GM19240 (cell line): ENCODE results near the gene PLAU.
"Not testable (repeated sequence)": the region's sequence is repeated elsewhere in the genome, so short reads cannot be mapped to it uniquely, and the experiment has no call there.

Source experiments
- DNase-seq: peaks from one replicate; pipeline ENCODE4 v3.0.0; 2011; ENCODE audit warnings: low spot score; ENCODE audit not compliant: insufficient read length

The PLAU gene

DNA sequence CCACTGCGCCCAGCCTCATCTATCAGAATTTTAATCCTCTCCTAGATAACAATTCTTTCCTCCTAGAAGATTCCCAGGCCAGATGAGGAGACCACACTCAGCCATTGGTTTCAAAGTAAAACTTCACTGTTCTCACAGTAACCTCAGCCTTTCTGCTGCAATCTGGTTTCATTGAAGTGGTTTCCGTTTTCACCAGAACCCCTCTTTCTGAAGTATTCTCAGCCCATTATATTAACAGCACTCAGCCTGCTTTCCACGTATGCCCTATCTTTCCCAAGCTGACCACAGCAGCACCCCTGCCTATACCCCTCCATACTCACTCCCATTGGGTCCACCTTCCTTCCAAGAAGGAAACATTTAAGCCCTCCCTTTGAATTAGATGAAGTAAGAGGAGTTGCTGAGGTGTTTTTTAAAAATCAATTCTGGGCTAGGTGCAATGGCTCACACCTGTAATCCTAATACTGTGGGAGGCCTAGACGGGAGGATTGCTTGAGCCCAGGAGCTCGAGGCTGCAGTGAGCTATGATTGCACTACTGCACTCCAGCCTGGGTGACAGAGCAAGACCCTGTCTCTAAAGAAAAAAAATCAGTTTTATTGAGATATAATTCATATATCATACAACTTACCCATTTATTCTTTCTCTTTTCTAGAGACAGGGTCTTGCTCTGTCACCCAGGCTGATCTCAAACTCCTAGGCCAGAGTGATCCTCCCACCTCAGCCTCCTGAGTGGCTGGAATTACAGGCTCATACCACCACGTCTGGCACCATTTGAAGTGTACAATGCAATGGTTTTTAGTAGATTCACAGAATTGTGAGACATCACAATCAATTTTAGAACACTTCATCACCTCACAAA lies 11.3 kb downstream of the PLAU start:
- DNase-seq, result no peak

DNA sequence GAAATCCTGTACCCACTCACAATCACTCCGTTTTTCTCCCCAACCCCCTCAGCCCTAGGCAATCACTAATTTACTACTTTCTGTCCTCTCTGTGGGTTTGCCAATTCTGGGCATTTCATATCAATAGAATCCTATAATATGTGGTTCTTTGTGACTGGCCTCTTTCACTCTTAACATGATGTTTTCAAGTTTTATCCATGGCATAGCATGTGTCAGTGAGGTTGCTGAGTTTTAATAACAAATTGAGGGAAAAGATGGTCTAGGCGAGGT lies 11.9 kb downstream of the PLAU start:
- no peak for DNase-seq

- DNase-seq, result no peak
These were observed 13.1 kb downstream of the PLAU start for GRCh38 chr10:73923935-73924598.

DNA sequence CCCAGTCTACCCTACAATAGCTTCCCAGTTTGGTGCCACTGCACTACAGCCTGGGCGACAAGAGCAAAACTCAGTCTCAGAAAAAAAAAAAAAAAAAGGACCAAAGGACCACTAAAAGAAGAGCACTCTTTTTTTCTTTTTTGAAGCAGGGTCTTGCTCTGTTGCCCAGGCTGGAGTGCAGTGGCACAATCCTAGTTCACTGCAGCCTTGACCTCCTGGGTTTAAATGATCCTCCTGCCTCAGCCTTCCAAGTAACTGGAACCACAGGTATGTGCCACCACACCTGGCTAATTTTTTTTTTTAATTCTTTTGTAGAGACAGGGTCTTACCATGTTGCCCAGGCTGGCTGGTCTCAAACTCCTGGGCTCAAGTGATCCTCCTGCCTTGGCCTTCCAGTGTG lies 14.0 kb downstream of the PLAU start:
- no peak for DNase-seq

- DNase-seq, result no peak
These were observed 14.6 kb downstream of the PLAU start for GRCh38 chr10:73925539-73925938.

DNA sequence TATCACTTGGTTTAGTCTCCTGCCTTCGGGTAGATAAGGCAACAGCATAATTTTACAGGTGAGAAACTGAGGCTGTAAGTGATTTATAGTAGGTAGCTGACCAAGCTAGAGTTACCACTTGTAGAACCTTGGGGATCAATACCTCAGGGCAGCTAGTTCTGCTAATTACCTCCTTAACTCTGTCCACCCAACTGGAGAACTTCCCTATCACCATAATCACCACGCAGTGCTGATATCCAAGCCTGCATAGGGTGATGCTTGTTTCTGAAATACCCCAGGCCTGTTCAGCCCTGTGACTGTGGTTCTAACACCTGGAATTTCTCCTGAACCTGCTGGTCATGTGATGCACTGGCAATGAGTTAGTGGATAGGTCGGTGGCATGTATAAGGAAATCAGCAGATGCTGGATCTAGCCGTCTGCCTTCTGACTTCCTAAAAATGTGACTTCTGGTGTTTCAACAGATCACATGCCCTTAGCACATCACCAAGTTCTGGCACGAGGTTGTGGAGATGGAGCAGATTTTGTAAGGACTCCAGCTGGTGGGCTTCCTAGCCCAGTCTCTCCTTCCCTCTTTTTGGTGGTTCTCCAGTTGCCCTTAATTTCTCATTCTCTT lies 15.3 kb downstream of the PLAU start:
- DNase-seq, result no peak

DNA sequence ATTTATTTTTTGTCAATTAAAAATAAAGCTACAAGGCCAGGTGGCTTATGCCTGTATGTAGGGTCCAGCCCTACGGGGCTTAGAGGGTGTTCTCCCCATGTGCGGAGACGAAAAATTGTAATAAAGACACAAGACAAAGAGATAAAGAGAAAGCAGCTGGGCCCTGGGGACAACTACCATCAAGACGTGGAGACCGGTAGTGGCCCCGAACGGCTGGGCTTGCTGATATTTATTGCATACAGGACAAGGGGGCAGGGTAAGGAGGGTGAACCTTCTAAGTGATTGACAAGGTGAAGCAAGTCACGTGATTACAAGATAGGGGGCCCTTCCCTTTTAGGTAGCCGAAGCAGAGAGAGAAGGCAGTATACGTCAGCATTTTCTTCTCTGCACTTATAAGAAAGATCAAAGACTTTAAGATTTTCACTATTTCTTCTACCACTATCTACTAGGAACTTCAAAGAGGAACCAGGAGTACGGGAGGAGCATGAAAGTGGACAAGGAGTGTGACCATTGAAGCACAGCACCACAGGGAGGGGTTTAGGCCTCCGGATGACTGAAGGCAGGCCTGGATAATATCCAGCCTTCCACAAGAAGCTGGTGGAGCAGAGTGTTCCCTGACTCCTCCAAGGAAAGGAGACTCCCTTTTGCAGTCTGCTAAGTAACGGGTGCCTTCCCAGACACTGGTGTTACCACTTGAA lies 19.8 kb downstream of the PLAU start:
- not testable (repeated sequence) for DNase-seq

GRCh38 chr10:73931767-73932619 lies 21.1 kb downstream of the PLAU start:
- peak; percentile 62 for DNase-seq

GRCh38 chr10:73932620-73933112 lies 21.7 kb downstream of the PLAU start:
- DNase-seq, result no peak

DNA sequence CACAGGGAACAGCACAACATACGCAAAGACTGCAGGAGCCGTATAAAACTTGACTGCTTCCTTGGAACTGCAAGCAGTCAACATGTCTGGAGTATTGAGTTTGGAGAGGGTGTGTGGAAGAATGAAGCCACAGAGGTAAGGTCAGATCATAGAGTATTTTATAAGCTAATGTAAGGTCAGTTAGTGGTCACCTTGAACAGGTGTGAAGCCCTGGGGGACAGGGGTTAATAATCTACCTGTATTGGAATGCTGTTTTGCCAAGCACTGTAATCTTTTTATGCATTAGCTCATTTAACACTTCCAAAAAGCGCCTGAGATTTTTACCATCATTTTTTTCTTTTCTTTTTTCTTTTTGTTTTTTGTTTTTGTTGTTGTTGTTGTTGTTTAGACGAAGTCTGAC lies 23.1 kb downstream of the PLAU start:
- DNase-seq, result no peak

GRCh38 chr10:73935895-73936294 lies 25.0 kb downstream of the PLAU start:
- no peak for DNase-seq

DNA sequence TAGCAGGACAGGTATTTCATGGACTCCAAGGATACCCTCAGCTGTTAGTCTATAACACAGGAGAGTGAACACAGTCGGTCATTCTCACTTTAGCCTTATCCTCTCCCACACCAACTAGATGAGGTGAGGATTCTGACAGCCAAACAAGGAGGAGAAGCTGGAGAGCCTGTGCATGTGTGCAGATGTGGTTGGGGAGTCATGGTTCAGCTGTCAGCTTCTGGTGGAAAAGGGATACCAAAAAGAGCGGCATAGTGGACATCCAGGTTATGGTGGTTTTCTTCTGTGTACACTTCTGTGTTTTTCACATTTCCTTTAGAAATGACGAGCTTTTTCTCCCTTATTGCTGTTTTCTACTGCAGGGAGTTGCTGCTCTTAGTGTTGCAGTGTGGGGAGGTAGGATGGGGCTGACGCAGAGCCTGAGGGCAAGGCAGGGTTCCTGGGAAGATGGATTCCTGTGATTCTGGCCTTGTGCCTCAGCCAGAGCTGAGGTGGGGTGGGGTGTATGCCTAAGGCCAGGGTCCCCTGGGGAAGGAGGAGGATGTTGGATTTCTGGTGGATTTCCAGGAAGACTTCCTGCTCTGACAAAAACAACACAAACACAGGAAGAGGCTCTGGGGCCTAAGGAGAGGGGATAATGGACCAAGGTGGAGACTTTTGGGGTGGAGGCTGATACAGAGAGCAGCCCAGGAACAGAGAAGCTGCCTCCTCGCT lies 26.6 kb downstream of the PLAU start:
- no peak for DNase-seq

DNA sequence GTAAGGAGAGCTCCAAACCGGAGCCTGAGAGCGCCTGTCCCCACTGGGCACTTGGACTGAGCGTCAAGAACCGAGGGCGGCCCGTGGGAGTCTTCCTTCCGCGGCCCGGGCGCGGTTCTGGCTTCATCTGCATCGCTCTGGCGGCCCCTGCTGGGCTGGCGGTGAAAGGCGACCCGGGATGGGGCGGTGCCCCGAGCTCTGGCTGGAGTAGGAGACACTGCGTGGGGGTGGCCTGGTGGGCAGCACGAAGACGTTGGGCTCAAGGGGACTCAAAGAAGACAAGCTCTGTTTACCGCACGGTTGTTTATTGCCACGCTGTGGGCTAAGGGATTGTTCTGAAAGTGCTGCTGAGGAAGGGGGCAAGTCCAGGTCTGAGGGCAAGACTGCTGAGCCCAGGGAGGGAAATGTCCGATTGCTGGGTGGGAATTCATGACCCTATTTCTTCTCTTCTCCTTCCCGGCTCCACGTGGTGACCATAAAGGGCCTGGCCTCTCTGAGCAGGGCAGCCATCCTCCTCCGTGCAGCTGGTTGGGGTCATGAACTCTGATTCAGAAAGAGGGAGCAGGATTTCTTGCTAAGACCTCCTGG lies 29.8 kb downstream of the PLAU start:
- peak; percentile 75 for DNase-seq

DNA sequence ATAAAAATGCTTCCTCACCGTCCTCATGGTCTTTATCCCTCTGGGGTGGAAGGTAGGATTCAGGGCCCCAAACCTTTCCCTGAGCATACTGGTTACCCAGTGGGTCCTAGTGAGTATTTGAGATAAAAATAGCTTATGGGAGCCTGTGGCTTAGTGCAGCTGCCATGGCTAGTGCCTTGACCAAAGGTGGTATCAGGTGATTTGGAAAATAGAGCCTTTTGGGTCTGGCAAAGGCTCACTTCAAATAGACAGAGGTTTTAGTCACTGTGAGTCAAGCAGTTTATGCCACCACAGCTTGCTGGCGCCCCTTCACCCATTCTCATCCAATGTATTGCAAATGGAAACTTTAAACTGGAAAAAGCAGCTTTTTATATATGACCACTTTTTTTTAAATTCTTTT lies 30.4 kb downstream of the PLAU start:
- DNase-seq, result no peak

DNA sequence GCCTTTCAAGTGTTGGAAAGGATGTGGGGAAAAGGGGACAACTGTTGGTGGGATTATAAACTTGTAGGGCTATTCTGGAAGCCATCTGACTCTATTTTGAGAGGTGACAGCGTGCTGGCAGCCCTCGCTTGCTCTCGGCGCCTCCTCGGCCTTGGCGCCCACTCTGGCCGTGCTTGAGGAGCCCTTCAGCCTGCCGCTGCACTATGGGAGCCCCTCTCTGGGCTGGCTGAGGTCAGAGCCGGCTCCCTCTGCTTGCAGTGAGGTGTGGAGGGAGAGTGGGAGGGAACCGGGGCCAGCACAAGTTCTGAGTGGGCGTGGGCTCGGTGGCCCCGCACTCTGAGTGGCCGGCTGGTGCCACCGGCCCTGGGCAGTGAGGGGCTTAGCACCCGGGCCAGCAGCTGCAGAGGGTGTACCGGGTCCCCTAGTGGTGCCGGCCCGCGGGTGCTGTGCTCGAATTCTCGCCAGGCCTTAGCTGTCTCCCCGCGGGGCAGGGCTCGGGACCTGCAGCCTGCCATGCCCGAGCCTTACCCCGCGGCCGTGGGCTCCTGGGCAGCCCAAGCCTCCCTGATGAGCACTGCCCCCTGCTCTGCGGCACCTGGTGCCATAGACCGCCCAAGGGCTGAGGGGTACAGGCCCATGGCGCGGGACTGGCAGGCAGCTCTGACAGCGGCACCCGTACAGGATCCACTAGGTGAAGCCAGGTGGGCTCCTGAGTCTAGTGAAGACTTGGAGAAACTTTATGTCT lies 33.6 kb downstream of the PLAU start:
- DNase-seq, result no peak

GRCh38 chr10:73946253-73947145 lies 35.6 kb downstream of the PLAU start:
- DNase-seq, result no peak

DNA sequence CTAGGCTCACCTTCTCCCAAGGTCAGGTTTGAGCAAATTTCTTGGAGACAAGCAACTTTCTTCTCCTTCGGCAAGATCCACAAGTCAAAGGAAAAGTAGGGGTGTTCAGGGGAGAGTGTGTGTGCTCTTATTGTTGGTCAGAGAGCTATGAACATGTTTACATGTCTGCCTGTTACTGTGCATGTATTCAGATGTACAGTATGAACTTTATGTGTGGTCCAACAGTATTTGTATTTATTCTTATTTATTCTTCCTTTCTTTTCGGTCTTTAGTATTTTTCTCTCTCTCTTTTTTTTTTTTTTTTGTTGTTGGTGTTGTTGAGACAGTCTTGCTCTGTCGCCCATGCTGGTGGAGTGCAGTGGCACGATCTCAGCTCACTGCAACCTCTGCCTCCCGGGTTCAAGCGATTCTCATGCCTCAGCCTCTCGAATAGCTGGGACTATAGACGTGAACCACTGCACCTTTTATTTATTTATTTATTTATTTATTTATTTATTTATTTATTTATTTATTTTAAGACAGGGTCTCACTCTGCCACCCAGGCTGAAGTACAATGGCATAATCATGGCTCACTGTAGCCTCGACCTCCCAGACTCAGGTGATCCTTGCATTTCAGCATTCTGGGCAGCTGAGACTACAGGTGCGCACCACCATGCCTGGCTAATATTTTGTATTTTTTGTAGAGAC lies 38.2 kb downstream of the PLAU start:
- DNase-seq, result no peak
